NCI-H82 treated with DMSO at 0.1 percent for 48 hours (cell line): Measurements from ENCODE around the gene SOWAHA.
A peak's percentile ranks its signal among the peaks of the same experiment; 100 is the strongest.

Experiments used
- DNase-seq: peaks from one replicate; lab custom pipeline; 2025; ENCODE audit not compliant: unreplicated experiment; lab: John Stamatoyannopoulos, UW

Gene SOWAHA

GRCh38 chr5:132825033-132825833, 12.1 kb downstream of the SOWAHA start:
- no peak for DNase-seq

- DNase-seq, result no peak
These were observed 12.8 kb downstream of the SOWAHA start for GRCh38 chr5:132825834-132826391.

- no peak for DNase-seq
These were observed 13.5 kb downstream of the SOWAHA start for GRCh38 chr5:132826424-132827082.

GRCh38 chr5:132827943-132828673, 15.0 kb downstream of the SOWAHA start:
- no peak for DNase-seq

- no peak for DNase-seq
These were observed 15.9 kb downstream of the SOWAHA start for GRCh38 chr5:132828846-132829494.

- DNase-seq, result peak; percentile 20
These were observed 16.8 kb downstream of the SOWAHA start for GRCh38 chr5:132829742-132830435.

- no peak for DNase-seq
These were observed 17.5 kb downstream of the SOWAHA start, which contains the start of gene SHROOM1 for GRCh38 chr5:132830436-132831094. Gene SHROOM1 (minus strand): TSS chr5:132830647. CDS start chr5:132826140, 4,507 bp downstream.

- DNase-seq, result no peak
These were observed 18.2 kb downstream of the SOWAHA start for GRCh38 chr5:132831095-132831860.

GRCh38 chr5:132832612-132833011, 19.5 kb downstream of the SOWAHA start:
- DNase-seq, result no peak

- no peak for DNase-seq
These were observed 21.0 kb downstream of the SOWAHA start for GRCh38 chr5:132834057-132834456.

- no peak for DNase-seq
These were observed 23.8 kb downstream of the SOWAHA start for GRCh38 chr5:132836852-132837251.

- DNase-seq, result no peak
These were observed 24.8 kb downstream of the SOWAHA start for GRCh38 chr5:132837868-132838267.

- no peak for DNase-seq
These were observed 25.6 kb downstream of the SOWAHA start for GRCh38 chr5:132838516-132839282.

- no peak for DNase-seq
These were observed 26.6 kb downstream of the SOWAHA start for GRCh38 chr5:132839426-132840301.

GRCh38 chr5:132840313-132840712, 27.2 kb downstream of the SOWAHA start:
- DNase-seq, result no peak

GRCh38 chr5:132840896-132841295, 27.8 kb downstream of the SOWAHA start:
- DNase-seq, result no peak

- DNase-seq, result no peak
These were observed 28.2 kb downstream of the SOWAHA start for GRCh38 chr5:132841305-132841704.
